ENCODE data around the gene SNX19.

DNA sequence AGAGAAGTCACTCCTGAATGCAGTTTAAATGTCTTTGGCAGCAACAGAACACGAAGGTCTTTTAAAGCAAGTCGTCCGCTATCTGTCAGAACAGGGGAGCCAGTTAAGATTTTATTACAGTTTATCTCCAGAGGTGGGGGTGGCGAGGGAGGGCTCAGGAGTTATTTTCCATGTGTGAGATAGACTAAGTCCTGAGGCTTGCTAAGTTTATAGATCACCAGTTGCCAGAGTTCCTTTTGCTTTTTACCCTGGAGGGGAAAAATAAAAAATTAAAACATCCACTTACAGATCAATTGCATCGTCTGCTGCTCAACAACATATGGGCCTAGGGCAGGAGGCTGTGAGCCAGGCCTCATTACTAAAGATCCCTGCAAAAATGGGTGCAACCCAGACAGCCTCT, 90.7 kb downstream of the SNX19 start:
- TF ChIP-seq SUZ12 (IDR thresholded peaks at IDR 0.05; ENCODE audit: extremely low read depth, insufficient read depth, insufficient read length) (no peak), ZNF274 (IDR thresholded peaks at IDR 0.05; ENCODE audit: low read depth, low read length) (no peak)

Measured in NT2/D1 (cell line).